Aorta (tissue), 5 donors: ENCODE results near the gene ECHS1. TPM values are rescaled to one million over a fixed set of nuclear protein-coding genes. Genes with fewer than 3 reads are reported as not detected.

ENCODE experiments used
- ATAC-seq: fragments of 200-7000 bp; cut with Tn5 transposase; one replicate; pipeline ENCODE4 v1.9.1; 2022; ENCODE audit warnings: moderate library complexity; ENCODE audit not compliant: low FRiP score
- DNase-seq, 2 donors: peaks; one replicate each; pipeline ENCODE4 v3.0.0-alpha.2; 2020
- H3K27ac ChIP-seq, 2 donors: one replicate each; pipeline ENCODE4 v1.5.1; 2013; ENCODE audit warnings: low read length in 2 of 2, mild to moderate bottlenecking in 2 of 2, moderate library complexity in 2 of 2, control low read depth in 1 of 2, inconsistent platforms in 1 of 2, low read depth in 1 of 2
- H3K27me3 ChIP-seq, 2 donors: one replicate each; pipeline ENCODE4 v1.6.1; 2013; ENCODE audit warnings: control low read depth in 1 of 2, low read length in 1 of 2, mild to moderate bottlenecking in 1 of 2, moderate library complexity in 1 of 2; ENCODE audit not compliant: insufficient read depth in 2 of 2, control insufficient read depth in 1 of 2
- H3K36me3 ChIP-seq, 2 donors: one replicate each; pipeline ENCODE4 v1.6.1; 2013; ENCODE audit warnings: control low read depth in 1 of 2, low read length in 1 of 2, mild to moderate bottlenecking in 1 of 2; ENCODE audit not compliant: insufficient read depth in 2 of 2, control insufficient read depth in 1 of 2
- H3K4me1 ChIP-seq, 2 donors: one replicate each; pipeline ENCODE4 v1.6.1; 2013; ENCODE audit warnings: low read length in 2 of 2, control low read depth in 1 of 2, mild to moderate bottlenecking in 1 of 2, moderate library complexity in 1 of 2; ENCODE audit not compliant: insufficient read depth in 2 of 2, control insufficient read depth in 1 of 2
- H3K4me3 ChIP-seq, 2 donors: one replicate each; pipeline ENCODE4 v1.5.1; 2013; ENCODE audit warnings: low read length in 2 of 2, control low read depth in 1 of 2, mild to moderate bottlenecking in 1 of 2
- H3K9me3 ChIP-seq: one replicate; pipeline ENCODE4 v1.6.1; 2013; ENCODE audit warnings: mild to moderate bottlenecking, low read length; ENCODE audit not compliant: control insufficient read depth
- WGBS, 2 donors: extraction: QIAGEN DNeasy Blood & Tissue Kit; methylation state at CpG; one replicate each; pipeline ENCODE4 v1.1.7; 2013; 5-methylcytosine and 5-hydroxymethylcytosine counted together
- intact Hi-C, 2 donors: fragments of 100-400 bp; cut with DNase I; formaldehyde crosslinking; loops; one replicate each; pipeline versions ENCODE4 v1.14.2 to v1.15.0; 2022
- polyA plus RNA-seq, 2 donors: library from polyadenylated mRNA; stranded (reverse); fragments of 200-250 nt; gene quantifications; one replicate each; pipeline ENCODE4 v1.2.3, GENCODE V29; 2013
- total RNA-seq, 2 donors: library from RNA; stranded (reverse); fragmentation: NEBNext Ultra II Directional; extraction: Animal tissue kit (Norgen Biotek cat#: 25700); gene quantifications; one replicate each; pipeline ENCODE4 v1.2.1, GENCODE V29; 2021
- donor health status: healthy with polysubstance abuse.
- donor health status: Bipolar disorder and iron deficiency.
- donor health status: DM: no; HTN: no; CAD: no.
- donor health status: DM: no; HTN: no; CAD: no.
- donor health status: DM: yes; HTN: yes; CAD: no.

The ECHS1 gene
- total and polyA plus RNA-seq, 4 donors, result 34.3 to 93.7 (median 52.5) TPM

DNA sequence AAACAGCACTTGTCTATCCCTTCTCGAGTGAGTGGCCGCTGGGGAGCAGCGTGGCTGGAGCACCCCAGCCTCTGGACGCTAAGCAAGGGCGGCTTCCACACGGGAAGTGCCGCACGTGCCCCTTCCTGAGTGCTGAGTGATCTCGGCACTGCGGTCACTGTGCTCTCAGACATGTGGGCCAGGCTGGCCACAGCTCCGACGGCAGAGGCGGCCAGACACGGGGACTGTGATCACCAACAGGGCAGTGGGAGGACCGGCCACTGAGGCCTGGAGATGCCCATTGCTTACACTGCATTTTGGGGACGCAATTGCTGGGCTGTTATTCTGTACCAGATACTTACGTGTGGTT, 7.0 kb downstream of the ECHS1 start:
- no peaks in the 10 kb centered on the region for H3K27me3 ChIP-seq
- no peaks in the 10 kb centered on the region for H3K4me1 ChIP-seq
- no peaks in the 10 kb centered on the region for H3K9me3 ChIP-seq
- no peak for DNase-seq
- no peak overlapping the region for H3K27ac ChIP-seq
- no peak overlapping the region for H3K4me3 ChIP-seq
- intact Hi-C loops, result no loop called here
- 84 to 85% methylated on average over 17 of the region's 17 CpGs for WGBS, 2 donors
- peaks cover 8 to 10% of the 10 kb centered on the region in 2 donors for H3K36me3 ChIP-seq
- no peak for ATAC-seq

DNA sequence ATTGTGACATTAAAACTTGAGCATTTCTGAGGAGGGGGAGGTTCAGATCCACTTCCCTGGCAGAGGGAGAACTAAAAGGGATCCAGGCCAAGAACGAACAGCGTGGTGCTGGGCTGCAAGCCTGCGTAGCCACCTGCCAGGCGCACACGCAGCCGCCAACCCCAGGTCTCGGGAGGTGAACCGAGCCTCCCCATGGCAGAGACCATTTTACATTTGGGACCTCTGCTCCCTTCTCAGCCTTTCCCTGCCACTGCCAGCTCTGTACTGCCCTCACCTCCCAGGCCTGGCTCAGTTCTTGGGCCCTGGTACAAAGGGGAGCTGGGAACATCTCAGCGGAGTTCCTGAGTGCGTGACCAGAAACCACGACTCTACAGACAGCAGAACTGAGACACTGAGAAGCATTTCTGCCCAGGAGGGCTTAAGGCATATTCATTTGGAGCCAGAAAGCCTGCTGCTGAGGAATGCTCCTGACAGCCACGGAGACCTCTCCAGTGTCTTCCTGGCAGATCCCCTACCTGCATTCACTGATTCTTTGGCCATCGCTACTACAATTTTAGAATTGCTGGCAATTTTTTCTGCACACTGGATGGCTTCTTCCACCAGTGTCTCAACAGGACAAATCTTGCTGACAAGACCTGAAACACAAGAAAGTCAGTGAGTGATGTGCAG, 7.6 kb downstream of the ECHS1 start:
- no peak overlapping the region for H3K27ac ChIP-seq
- WGBS, 2 donors, result 88% methylated on average over 13 of the region's 13 CpGs

DNA sequence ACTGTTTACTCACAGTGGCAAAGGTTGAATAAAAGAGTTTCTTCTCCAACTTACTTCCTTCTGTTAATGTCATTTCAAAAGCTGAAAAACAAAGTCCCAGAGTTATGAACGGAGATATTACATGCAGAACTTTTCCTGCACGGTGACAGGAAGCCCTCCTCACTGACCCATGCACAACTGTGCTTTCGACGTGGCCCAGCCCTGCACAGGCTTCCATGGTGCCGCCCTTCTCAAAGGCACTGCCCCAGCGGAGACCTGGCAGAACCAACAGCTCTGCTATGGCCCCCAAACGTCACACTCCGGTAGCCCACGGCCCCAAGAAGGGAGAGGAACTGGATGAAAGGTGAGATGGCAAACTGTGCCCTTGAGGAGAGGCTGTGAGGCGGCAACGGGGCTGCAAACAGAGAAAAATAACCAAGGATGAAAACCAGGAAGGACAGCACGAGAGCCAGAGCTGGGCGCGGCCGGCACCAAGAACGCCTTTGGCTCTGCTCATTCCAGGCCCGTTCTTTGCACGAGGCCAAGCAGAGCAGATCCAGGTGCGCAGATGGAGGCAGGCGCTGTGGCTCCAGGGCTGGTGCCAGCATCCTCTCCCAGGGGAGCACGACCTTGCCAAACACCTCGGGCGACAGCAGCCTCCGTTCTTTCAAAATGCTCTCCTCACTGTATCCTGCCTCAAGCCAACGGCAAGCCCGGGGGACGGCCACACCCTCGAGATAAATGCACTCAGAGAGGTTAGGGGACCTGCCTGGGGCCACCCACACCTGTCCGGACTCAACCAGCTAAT, 8.3 kb downstream of the ECHS1 start:
- no peak for ATAC-seq

More for the DNA sequence above, 7.6 kb downstream of the ECHS1 start:
- Histone ChIP-seq H3K9me3 (no peaks in the 10 kb centered on the region), H3K36me3 (peaks cover 8 to 10% of the 10 kb centered on the region in 2 donors), H3K4me1 (no peaks in the 10 kb centered on the region), H3K27me3 (no peaks in the 10 kb centered on the region), H3K4me3 (no peak overlapping the region)
- no peak for ATAC-seq
- intact Hi-C loops, result no loop called here
- no peak for DNase-seq

GRCh38 chr10:133362846-133363245, 10.3 kb downstream of the ECHS1 start:
- DNase-seq, result no peak
- no peak for ATAC-seq
- H3K4me1 ChIP-seq, result no peaks in the 10 kb centered on the region
- no peaks in the 10 kb centered on the region for H3K9me3 ChIP-seq
- WGBS, 2 donors, result 89 to 91% methylated on average over 13 of the region's 13 CpGs
- no peak overlapping the region for H3K4me3 ChIP-seq
- no peaks in the 10 kb centered on the region for H3K27me3 ChIP-seq
- intact Hi-C loops, result no loop called here
- H3K27ac ChIP-seq, result no peak overlapping the region
- peaks cover 3 to 7% of the 10 kb centered on the region in 2 donors for H3K36me3 ChIP-seq

More for the DNA sequence above, 8.3 kb downstream of the ECHS1 start:
- H3K4me1 ChIP-seq, result no peaks in the 10 kb centered on the region
- no peaks in the 10 kb centered on the region for H3K9me3 ChIP-seq
- no peaks in the 10 kb centered on the region for H3K27me3 ChIP-seq
- peak in 1 of 2 donors; percentile 69 for DNase-seq
- peaks cover 8 to 10% of the 10 kb centered on the region in 2 donors for H3K36me3 ChIP-seq
- 86 to 89% methylated on average over 29 of the region's 29 CpGs for WGBS, 2 donors
- no peak overlapping the region for H3K27ac ChIP-seq
- intact Hi-C loops, result no loop called here
- no peak overlapping the region for H3K4me3 ChIP-seq

DNA sequence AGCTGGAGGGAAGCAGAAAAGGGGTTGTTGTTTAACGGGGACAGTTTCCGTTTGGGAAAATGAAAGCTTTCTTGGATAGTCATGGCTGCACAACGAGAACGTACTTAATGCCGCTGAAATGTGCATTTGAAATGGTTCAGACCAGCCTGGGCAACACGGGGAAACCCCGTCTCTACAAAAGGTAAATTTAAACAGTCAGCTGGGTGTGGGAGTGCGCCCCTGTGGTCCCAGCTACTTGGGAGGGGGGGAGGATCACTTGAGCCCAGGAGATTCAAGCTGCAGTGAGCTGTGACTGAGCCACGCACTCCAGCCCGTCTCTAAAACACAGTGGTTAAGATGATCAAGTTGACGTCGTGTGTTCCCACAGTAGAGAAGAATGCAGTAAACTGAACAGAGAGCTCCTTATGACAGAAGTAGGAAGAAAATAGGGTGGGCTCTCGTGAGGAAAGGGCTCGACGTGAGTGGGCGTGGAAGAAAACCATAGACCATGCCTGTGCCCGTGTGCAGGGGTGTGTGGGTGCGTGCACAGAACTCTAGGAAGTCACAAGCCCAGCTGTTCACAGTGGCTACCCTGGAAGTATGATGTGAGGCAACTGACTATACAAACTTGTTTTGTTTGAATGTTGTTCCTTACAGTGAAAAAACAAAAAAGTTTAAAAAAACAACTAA, 11.2 kb downstream of the ECHS1 start:
- ATAC-seq (no peak), DNase-seq (no peak)
- no peaks in the 10 kb centered on the region for H3K9me3 ChIP-seq
- 80 to 81% methylated on average over 18 of the region's 18 CpGs for WGBS, 2 donors
- H3K4me3 ChIP-seq, result no peak overlapping the region
- no peaks in the 10 kb centered on the region for H3K4me1 ChIP-seq
- no peaks in the 10 kb centered on the region for H3K27me3 ChIP-seq
- no peak overlapping the region for H3K27ac ChIP-seq
- intact Hi-C loops, result no loop called here
- peaks cover 3 to 7% of the 10 kb centered on the region in 2 donors for H3K36me3 ChIP-seq

DNA sequence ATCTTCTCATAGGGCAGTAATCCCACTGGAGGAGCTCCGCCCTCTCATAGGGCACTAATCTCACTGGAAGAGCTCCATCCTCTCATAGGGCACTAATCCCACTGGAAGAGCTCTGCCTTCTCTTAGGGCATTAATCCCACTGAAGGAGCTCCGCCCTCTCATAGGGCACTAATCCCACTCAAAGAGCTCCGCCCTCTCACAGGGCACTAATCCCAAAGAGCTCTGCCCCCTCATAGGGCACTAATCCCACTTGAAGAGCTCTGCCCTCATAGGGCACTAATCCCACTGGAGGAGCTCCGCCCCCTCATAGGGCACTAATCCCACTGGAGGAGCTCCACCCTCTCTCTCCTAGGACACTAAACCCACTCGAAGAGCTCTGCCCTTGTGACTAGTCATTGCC, 11.9 kb downstream of the ECHS1 start:
- 93 to 96% methylated on average over 5 of the region's 5 CpGs for WGBS, 2 donors
- H3K9me3 ChIP-seq, result no peaks in the 10 kb centered on the region
- intact Hi-C loops, result no loop called here
- DNase-seq (no peak), ATAC-seq (no peak)
- H3K36me3 ChIP-seq, result peaks cover 0 to 7% of the 10 kb centered on the region in 2 donors
- H3K27ac ChIP-seq, result no peak overlapping the region
- H3K4me1 ChIP-seq, result no peaks in the 10 kb centered on the region
- H3K4me3 ChIP-seq, result no peak overlapping the region
- H3K27me3 ChIP-seq, result no peaks in the 10 kb centered on the region

GRCh38 chr10:133359972-133360610, 13.1 kb downstream of the ECHS1 start:
- WGBS, 2 donors, result 77 to 83% methylated on average over 17 of the region's 17 CpGs
- no peak for ATAC-seq
- H3K9me3 ChIP-seq, result no peaks in the 10 kb centered on the region
- H3K27ac ChIP-seq, result no peak overlapping the region
- H3K4me3 ChIP-seq, result no peak overlapping the region
- no peaks in the 10 kb centered on the region for H3K4me1 ChIP-seq
- intact Hi-C loops, result no loop called here
- H3K36me3 ChIP-seq, result no peaks in the 10 kb centered on the region
- DNase-seq, result no peak
- H3K27me3 ChIP-seq, result no peaks in the 10 kb centered on the region

DNA sequence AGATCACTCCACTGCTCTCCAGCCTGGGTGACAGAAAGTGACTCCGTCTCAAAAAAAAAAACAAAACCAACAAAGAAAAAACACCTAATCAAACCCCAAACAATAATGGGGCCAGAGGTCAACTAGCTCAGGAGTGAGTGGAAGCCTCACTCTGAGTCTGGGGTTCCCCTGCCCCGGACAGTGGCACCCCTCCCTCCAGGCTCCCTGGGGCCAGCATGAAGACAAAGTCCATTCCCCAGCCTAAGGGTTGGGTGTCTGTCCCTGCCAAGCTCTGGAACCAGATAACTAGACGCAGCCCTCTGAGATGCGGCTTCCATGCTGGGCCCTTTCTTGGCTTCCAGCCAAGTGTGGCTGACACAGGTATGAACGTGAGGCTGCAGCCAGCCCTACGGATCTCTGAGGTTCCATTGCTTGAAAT, 13.6 kb downstream of the ECHS1 start:
- WGBS, 2 donors, result 56 to 65% methylated on average over 6 of the region's 6 CpGs
- H3K27ac ChIP-seq, result no peak overlapping the region
- intact Hi-C loops, result no loop called here
- no peaks in the 10 kb centered on the region for H3K36me3 ChIP-seq
- ATAC-seq, result no peak
- no peak for DNase-seq
- H3K4me1 ChIP-seq, result no peaks in the 10 kb centered on the region
- no peak overlapping the region for H3K4me3 ChIP-seq
- H3K27me3 ChIP-seq, result no peaks in the 10 kb centered on the region
- H3K9me3 ChIP-seq, result no peaks in the 10 kb centered on the region
